OCI-LY7 (cell line): ENCODE measurements around the gene CERS6. TPM values are rescaled to one million over a fixed set of nuclear protein-coding genes. Genes with fewer than 3 reads are reported as not detected.

ENCODE experiments used
- BruUV-seq: library from RNA; stranded (reverse); fragments of 400-500 nt; replicated peaks from 2 replicates; lab custom pipeline; 2021; lab: Mats Ljungman, UMichigan
- CTCF ChIA-PET: fragments of 300-600 bp; sonication (Branson Sonifier 250); formaldehyde crosslinking; loops from one replicate; lab custom pipeline; 2022; ENCODE audit warnings: antibody characterized with exemption; ENCODE audit not compliant: unreplicated experiment; lab: Charles Lee
- POLR2A ChIA-PET: fragments of 300-600 bp; sonication (Branson Sonifier 250); formaldehyde crosslinking; loops from one replicate; lab custom pipeline; 2022; ENCODE audit warnings: antibody characterized with exemption; lab: Charles Lee
- DNase-seq: peaks from one replicate; pipeline ENCODE4 v3.0.0-alpha.2; 2015; ENCODE audit warnings: low spot score
- H2AFZ ChIP-seq: fragments of 200-600 bp; sonication (generic), shearing (Covaris generic); 2 replicates; pipeline ENCODE4 v1.6.1; 2014; ENCODE audit warnings: mild to moderate bottlenecking, antibody characterized with exemption, low read length, moderate library complexity
- H3K27ac ChIP-seq: fragments of 200-600 bp; sonication (generic); 2 replicates; pipeline ENCODE4 v1.5.1; 2014; ENCODE audit warnings: mixed run types, low read depth, mild to moderate bottlenecking, moderate library complexity, low read length, inconsistent platforms; ENCODE audit not compliant: poor library complexity, severe bottlenecking
- H3K36me3 ChIP-seq: fragments of 200-600 bp; sonication (generic); 2 replicates; pipeline ENCODE4 v1.6.1; 2014; ENCODE audit warnings: mild to moderate bottlenecking, antibody characterized with exemption, low read length, moderate library complexity, mixed read lengths; ENCODE audit not compliant: insufficient read depth
- H3K4me1 ChIP-seq: fragments of 200-600 bp; sonication (generic); 2 replicates; pipeline ENCODE4 v1.5.1; 2014; ENCODE audit warnings: mild to moderate bottlenecking, low read length; ENCODE audit not compliant: insufficient read depth, poor library complexity, severe bottlenecking
- H3K4me2 ChIP-seq: fragments of 200-600 bp; sonication (generic); 2 replicates; pipeline ENCODE4 v1.6.1; 2014; ENCODE audit warnings: mild to moderate bottlenecking, low read length
- H3K4me3 ChIP-seq: fragments of 200-600 bp; sonication (generic); 2 replicates; pipeline ENCODE4 v1.5.1; 2014; ENCODE audit warnings: mild to moderate bottlenecking, low read depth, low read length; ENCODE audit not compliant: poor library complexity, severe bottlenecking
- H3K79me2 ChIP-seq: fragments of 200-600 bp; sonication (generic); 2 replicates; pipeline ENCODE4 v1.6.1; 2016; ENCODE audit warnings: low read depth, mild to moderate bottlenecking, low read length, moderate library complexity, mixed read lengths; ENCODE audit not compliant: insufficient read depth
- H3K9me2 ChIP-seq: fragments of 200-600 bp; sonication (generic); 2 replicates; pipeline ENCODE4 v1.6.1; 2016; ENCODE audit warnings: mild to moderate bottlenecking, low read length, mixed read lengths; ENCODE audit not compliant: insufficient read depth
- H3K9me3 ChIP-seq: fragments of 200-600 bp; sonication (generic); 2 replicates; pipeline ENCODE4 v1.6.1; 2014; ENCODE audit warnings: mild to moderate bottlenecking, mixed run types, low read length, mixed read lengths
- H4K20me1 ChIP-seq: fragments of 200-600 bp; sonication (generic); 2 replicates; pipeline ENCODE4 v1.6.1; 2014; ENCODE audit warnings: mild to moderate bottlenecking, antibody characterized with exemption, low read length, moderate library complexity, mixed read lengths; ENCODE audit not compliant: insufficient read depth
- EZH2phosphoT487 ChIP-seq: fragments of 200-600 bp; sonication (generic); IDR thresholded peaks from 2 replicates; pipeline ENCODE4 v1.6.1; 2018; ENCODE audit warnings: low read depth, borderline replicate concordance, mild to moderate bottlenecking, mixed run types, antibody characterized with exemption, low read length, moderate library complexity, mixed read lengths
- intact Hi-C: fragments of 100-400 bp; cut with micrococcal nuclease; formaldehyde crosslinking; loops from one replicate; pipeline ENCODE4 v1.10.0; 2022; ENCODE audit not compliant: unreplicated experiment
- total RNA-seq, 2 experiments: library from RNA; depleted of rRNA in 1 of 2; stranded (reverse); fragments of >200 nt in 1 of 2; shearing (Covaris generic) in 1 of 2; gene quantifications; 2 replicates each; pipeline ENCODE4 v1.2.3, GENCODE V29; 2014 to 2022
- TF ChIP-seq, protein P1 (sequence below): fragments of 200-600 bp; sonication (generic); conservative IDR thresholded peaks from 2 replicates; pipeline ENCODE4 v1.5.1; 2014; ENCODE audit warnings: mild to moderate bottlenecking, antibody characterized with exemption, low read length, moderate library complexity, mixed read lengths

Gene CERS6
- total RNA-seq, 2 experiments from 2014 or later: 0.04 TPM; not detected in 1

DNA sequence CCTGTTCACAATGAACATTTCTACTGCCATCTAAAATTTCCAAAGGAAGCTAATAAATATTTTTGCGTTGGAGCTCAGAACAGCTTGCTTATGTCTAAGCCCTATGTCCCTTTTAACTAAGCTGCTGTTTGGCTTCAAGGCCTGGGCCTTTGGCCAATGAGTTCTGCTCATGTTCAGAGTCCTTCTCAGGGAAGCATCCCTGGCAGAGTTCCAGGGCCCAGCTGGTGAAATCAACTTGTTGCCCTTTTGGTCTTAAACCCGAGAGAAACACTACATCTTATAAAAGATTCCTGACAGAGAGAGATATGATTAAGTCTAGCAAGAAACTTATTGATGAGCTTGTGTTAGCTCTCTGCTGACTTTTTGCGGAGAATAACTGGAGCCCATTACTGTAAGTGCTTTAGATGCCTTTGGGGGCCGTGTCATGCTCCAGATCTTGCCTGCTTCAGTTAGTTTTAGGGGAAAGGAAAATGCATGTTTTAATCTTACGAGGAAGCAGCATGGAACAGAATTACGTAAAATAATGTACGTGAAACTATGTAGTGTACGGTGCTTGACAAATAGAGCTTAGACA is 243.9 kb downstream of the CERS6 start:
- intact Hi-C loops: no loop called here
- POLR2A ChIA-PET: interaction anchor here (0.8 kb wide), 1 partner anchor 10 kb away, joined by 3 read pairs; no protein-coding TSS in a partner anchor
- H3K4me1 ChIP-seq: no peaks in the 10 kb centered on the region

DNA sequence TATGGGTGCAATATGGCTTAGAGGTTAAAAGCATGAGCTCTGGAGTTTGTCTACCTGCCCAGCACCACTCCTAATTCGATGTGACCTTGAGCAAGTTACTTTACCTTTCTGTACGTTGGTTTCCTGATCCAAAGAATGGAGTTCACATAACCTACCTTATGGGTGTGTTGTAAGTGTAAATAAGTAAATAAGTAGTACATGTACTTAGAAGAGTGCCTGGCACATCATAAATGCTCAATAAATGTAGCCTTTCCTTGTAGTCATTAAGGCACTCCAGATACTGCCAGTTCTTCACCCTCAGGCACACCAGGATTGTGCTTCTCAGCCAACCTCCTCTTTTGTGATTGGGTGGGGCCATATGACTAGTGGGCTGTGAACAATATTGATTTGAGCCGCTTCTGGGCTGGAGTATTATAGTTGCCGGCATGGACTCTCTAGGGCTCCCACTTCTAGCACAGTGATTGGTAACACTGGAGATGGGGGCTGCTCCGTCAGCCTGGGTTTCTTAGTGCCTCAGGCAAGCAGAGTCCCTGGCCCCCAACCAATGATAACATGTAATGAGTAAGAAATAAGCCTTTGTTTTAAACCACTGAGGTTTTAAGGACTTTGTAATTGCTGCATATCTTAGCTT is 244.7 kb downstream of the CERS6 start:
- H3K4me1 ChIP-seq: no peaks in the 10 kb centered on the region
- POLR2A ChIA-PET: interaction anchor here (0.8 kb wide), 1 partner anchor 9 kb away, joined by 3 read pairs; no protein-coding TSS in a partner anchor
- no peaks in the 10 kb centered on the region for H3K79me2 ChIP-seq
- no peak overlapping the region for H3K4me3 ChIP-seq
- H3K9me3 ChIP-seq: no peaks in the 10 kb centered on the region
- CTCF ChIA-PET: no interaction called here
- H3K4me2 ChIP-seq: no peak overlapping the region
- no peak for DNase-seq
- intact Hi-C loops: no loop called here
- no peaks in the 10 kb centered on the region for H3K9me2 ChIP-seq
- no peaks in the 10 kb centered on the region for H4K20me1 ChIP-seq
- no peak overlapping the region for H2AFZ ChIP-seq
- no peak for TF ChIP-seq EZH2phosphoT487
- TF ChIP-seq, protein P1, sequence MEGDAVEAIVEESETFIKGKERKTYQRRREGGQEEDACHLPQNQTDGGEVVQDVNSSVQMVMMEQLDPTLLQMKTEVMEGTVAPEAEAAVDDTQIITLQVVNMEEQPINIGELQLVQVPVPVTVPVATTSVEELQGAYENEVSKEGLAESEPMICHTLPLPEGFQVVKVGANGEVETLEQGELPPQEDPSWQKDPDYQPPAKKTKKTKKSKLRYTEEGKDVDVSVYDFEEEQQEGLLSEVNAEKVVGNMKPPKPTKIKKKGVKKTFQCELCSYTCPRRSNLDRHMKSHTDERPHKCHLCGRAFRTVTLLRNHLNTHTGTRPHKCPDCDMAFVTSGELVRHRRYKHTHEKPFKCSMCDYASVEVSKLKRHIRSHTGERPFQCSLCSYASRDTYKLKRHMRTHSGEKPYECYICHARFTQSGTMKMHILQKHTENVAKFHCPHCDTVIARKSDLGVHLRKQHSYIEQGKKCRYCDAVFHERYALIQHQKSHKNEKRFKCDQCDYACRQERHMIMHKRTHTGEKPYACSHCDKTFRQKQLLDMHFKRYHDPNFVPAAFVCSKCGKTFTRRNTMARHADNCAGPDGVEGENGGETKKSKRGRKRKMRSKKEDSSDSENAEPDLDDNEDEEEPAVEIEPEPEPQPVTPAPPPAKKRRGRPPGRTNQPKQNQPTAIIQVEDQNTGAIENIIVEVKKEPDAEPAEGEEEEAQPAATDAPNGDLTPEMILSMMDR: no peak
- H3K36me3 ChIP-seq: no peaks in the 10 kb centered on the region
- BruUV-seq: no TSS peak
- no peak overlapping the region for H3K27ac ChIP-seq

More for the DNA sequence above, 243.9 kb downstream of the CERS6 start:
- H2AFZ ChIP-seq: no peak overlapping the region
- BruUV-seq: no TSS peak
- no peaks in the 10 kb centered on the region for H3K79me2 ChIP-seq
- no peaks in the 10 kb centered on the region for H3K36me3 ChIP-seq
- H3K9me3 ChIP-seq: no peaks in the 10 kb centered on the region
- DNase-seq: no peak
- TF ChIP-seq EZH2phosphoT487: no peak
- TF ChIP-seq, protein P1: no peak
- CTCF ChIA-PET: no interaction called here
- H4K20me1 ChIP-seq: no peaks in the 10 kb centered on the region
- H3K9me2 ChIP-seq: no peaks in the 10 kb centered on the region
- H3K4me2 ChIP-seq: no peak overlapping the region
- H3K27ac ChIP-seq: no peak overlapping the region
- H3K4me3 ChIP-seq: no peak overlapping the region

GRCh38 chr2:168702579-168702978 is 246.5 kb downstream of the CERS6 start:
- Histone ChIP-seq H2AFZ (no peak overlapping the region), H3K4me3 (no peak overlapping the region), H3K27ac (no peak overlapping the region), H3K4me2 (no peak overlapping the region), H4K20me1 (no peaks in the 10 kb centered on the region), H3K36me3 (no peaks in the 10 kb centered on the region), H3K79me2 (no peaks in the 10 kb centered on the region), H3K9me2 (no peaks in the 10 kb centered on the region), H3K4me1 (no peaks in the 10 kb centered on the region), H3K9me3 (no peaks in the 10 kb centered on the region)
- TF ChIP-seq EZH2phosphoT487: no peak
- TF ChIP-seq, protein P1: no peak
- CTCF ChIA-PET: no interaction called here
- intact Hi-C loops: no loop called here
- POLR2A ChIA-PET: no interaction called here
- no TSS peak for BruUV-seq
- DNase-seq: no peak
